Activated B cell treated with CpG ODN at 0.5 μM for 24 hours (primary cell): ENCODE results near the gene ADAMTS4. TPM values are rescaled to one million over a fixed set of nuclear protein-coding genes. Genes with fewer than 3 reads are reported as not detected.

ENCODE experiments used
- ATAC-seq: fragments of 200-7000 bp; cut with Tn5 transposase; one replicate; pipeline ENCODE4 v1.10.0; 2021; ENCODE audit warnings: low read depth, mild to moderate bottlenecking, moderate library complexity
- CTCF ChIA-PET: fragments of 350-600 bp; sonication (Branson Sonifier 250); formaldehyde crosslinking; loops from one replicate; lab custom pipeline; 2021; ENCODE audit warnings: antibody characterized with exemption; lab: Charles Lee
- POLR2A ChIA-PET: fragments of 350-600 bp; sonication (Branson Sonifier 250); formaldehyde crosslinking; loops from one replicate; lab custom pipeline; 2021; ENCODE audit warnings: antibody characterized with exemption; lab: Charles Lee
- DNase-seq: peaks from one replicate; pipeline ENCODE4 v3.0.0; 2022
- H3K27ac Mint-ChIP-seq: one replicate; pipeline ENCODE4 v1.8.0; 2020; ENCODE audit warnings: mixed read lengths
- H3K27me3 Mint-ChIP-seq: one replicate; pipeline ENCODE4 v1.8.0; 2021; ENCODE audit warnings: mixed read lengths
- H3K36me3 Mint-ChIP-seq: one replicate; pipeline ENCODE4 v1.8.0; 2021; ENCODE audit warnings: low read depth, mixed read lengths
- H3K4me1 Mint-ChIP-seq: one replicate; pipeline ENCODE4 v1.8.0; 2021; ENCODE audit warnings: mixed read lengths
- H3K4me3 Mint-ChIP-seq: one replicate; pipeline ENCODE4 v1.8.0; 2020; ENCODE audit warnings: mild to moderate bottlenecking, mixed read lengths
- H3K9me3 Mint-ChIP-seq: one replicate; pipeline ENCODE4 v1.8.0; 2020; ENCODE audit warnings: mixed read lengths
- CTCF ChIP-seq: fragments of 200-600 bp; IDR thresholded peaks from one replicate; pipeline ENCODE4 v1.8.0; 2022; ENCODE audit warnings: antibody characterized with exemption, mild to moderate bottlenecking
- intact Hi-C: fragments of 100-400 bp; cut with micrococcal nuclease; formaldehyde crosslinking; loops from one replicate; pipeline ENCODE4 v1.15.1; 2024
- total RNA-seq: library from RNA; stranded (reverse); gene quantifications from 2 replicates; pipeline ENCODE4 v1.2.3, GENCODE V29; 2022

Gene ADAMTS4
- total RNA-seq, 1 donor from 2014 or later = not detected

GRCh38 chr1:161153682-161154337 is 45.0 kb downstream of the ADAMTS4 start, which contains the start of gene UFC1:
Gene UFC1 (plus strand): TSS chr1:161153978. CDS start chr1:161153998, 20 bp downstream.
- Mint-ChIP-seq H3K9me3 (no peaks in the 10 kb centered on the region), H3K4me1 (peaks cover 21% of the 10 kb centered on the region), H3K27ac (peak within 1 kb of the TSS; percentile 100), H3K36me3 (peaks cover 29% of the 10 kb centered on the region), H3K4me3 (peak within 1 kb of the TSS; percentile 99), H3K27me3 (no peaks in the 10 kb centered on the region)
- ATAC-seq (peak; percentile 94), DNase-seq (peak; percentile 66)
- TF ChIP-seq CTCF = no peak
- CTCF ChIA-PET = interaction anchor here (1.0 to 3.2 kb wide), 3 partner anchors 12 to 164 kb away, joined by 6 to 12 read pairs (median 7); partner anchors contain the start of gene PPOX
- intact Hi-C loops = loop anchor here (1.0 kb wide), 4 partner anchors 12 to 85 kb away; partner anchors contain the start of genes ARHGAP30, DEDD and PPOX
- POLR2A ChIA-PET = interaction anchor here (0.6 to 3.3 kb wide), 20 partner anchors 9 to 710 kb away, joined by 4 to 34 read pairs (median 6); partner anchors contain the start of genes ARHGAP30, B4GALT3, DEDD and F11R

GRCh38 chr1:161153176-161153575 is 45.7 kb downstream of the ADAMTS4 start:
- intact Hi-C loops = loop anchor here (1.0 kb wide), 4 partner anchors 13 to 84 kb away; partner anchors contain the start of genes ARHGAP30, DEDD and PPOX
- H3K27me3 Mint-ChIP-seq = no peaks in the 10 kb centered on the region
- no peak for DNase-seq
- H3K4me1 Mint-ChIP-seq = peaks cover 19% of the 10 kb centered on the region
- ChIA-PET CTCF (interaction anchor here (1.0 to 3.2 kb wide), 3 partner anchors 12 to 163 kb away, joined by 6 to 12 read pairs (median 7); partner anchors contain the start of gene PPOX), POLR2A (interaction anchor here (0.7 to 3.3 kb wide), 20 partner anchors 9 to 555 kb away, joined by 3 to 34 read pairs (median 6); partner anchors contain the start of genes ARHGAP30, B4GALT3, DEDD and F11R)
- H3K9me3 Mint-ChIP-seq = no peaks in the 10 kb centered on the region
- H3K36me3 Mint-ChIP-seq = peaks cover 22% of the 10 kb centered on the region
- TF ChIP-seq CTCF = no peak
- H3K27ac Mint-ChIP-seq = peak overlapping the region; percentile 100
- ATAC-seq = peak; percentile 6
- H3K4me3 Mint-ChIP-seq = peak overlapping the region; percentile 99

DNA sequence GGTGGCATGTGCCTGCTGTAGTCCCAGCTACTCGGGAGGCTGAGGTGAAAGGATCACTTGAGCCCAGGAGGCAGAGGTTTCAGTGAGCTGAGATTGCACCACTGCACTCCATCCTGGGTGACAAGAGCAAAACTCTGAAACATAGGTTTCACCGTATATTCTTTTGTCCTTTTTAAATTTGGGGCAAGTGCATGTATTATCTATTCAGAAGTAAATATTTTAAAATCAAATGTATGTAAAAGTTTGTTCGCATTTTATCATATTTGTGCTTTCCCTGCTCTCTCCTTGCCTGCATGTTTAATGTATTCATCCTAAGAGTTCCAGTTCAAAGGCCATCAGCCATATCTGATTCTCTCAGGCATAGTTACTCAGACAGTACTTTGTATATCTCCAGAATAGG is 53.0 kb downstream of the ADAMTS4 start:
- Mint-ChIP-seq H3K36me3 (no peaks in the 10 kb centered on the region), H3K27ac (no peak overlapping the region), H3K4me1 (no peaks in the 10 kb centered on the region), H3K27me3 (no peaks in the 10 kb centered on the region), H3K9me3 (no peaks in the 10 kb centered on the region), H3K4me3 (no peak overlapping the region)
- TF ChIP-seq CTCF = no peak
- CTCF ChIA-PET = interaction anchor here (0.9 kb wide), 1 partner anchor 76 kb away, joined by 3 read pairs; the partner anchor contains the start of gene ARHGAP30
- DNase-seq = no peak
- intact Hi-C loops = no loop called here
- POLR2A ChIA-PET = interaction anchor here (0.8 kb wide), 1 partner anchor 9 kb away, joined by 3 read pairs; no protein-coding TSS in a partner anchor
- ATAC-seq = no peak

- ChIA-PET CTCF (interaction anchor here (0.6 to 5.4 kb wide), 10 partner anchors 12 to 397 kb away, joined by 3 to 37 read pairs (median 5); partner anchors contain the start of genes ARHGAP30, KLHDC9 and UFC1), POLR2A (interaction anchor here (0.6 to 2.3 kb wide), 6 partner anchors 19 to 115 kb away, joined by 3 to 11 read pairs (median 4); partner anchors contain the start of gene USF1)
- no peaks in the 10 kb centered on the region for H3K9me3 Mint-ChIP-seq
- no peak for TF ChIP-seq CTCF
- no peak overlapping the region for H3K4me3 Mint-ChIP-seq
- ATAC-seq (no peak), DNase-seq (no peak)
- H3K27ac Mint-ChIP-seq = no peak overlapping the region
- no peaks in the 10 kb centered on the region for H3K4me1 Mint-ChIP-seq
- peaks cover 3% of the 10 kb centered on the region for H3K36me3 Mint-ChIP-seq
- H3K27me3 Mint-ChIP-seq = no peaks in the 10 kb centered on the region
- intact Hi-C loops = loop anchor here (1.0 kb wide), 2 partner anchors 144 to 148 kb away; no protein-coding TSS in a partner anchor
Measured at GRCh38 chr1:161140755-161141400, 58.0 kb downstream of the ADAMTS4 start.
